Liver (tissue), 3 donors: Measurements from ENCODE around the gene TTC29.

Experiments
- FOXA1 ChIP-seq: IDR thresholded peaks from 2 replicates; pipeline ENCODE4 v1.6.1; 2016; ENCODE audit warnings: antibody characterized with exemption
- GABPA ChIP-seq, 2 donors: IDR thresholded peaks in 1 of 2; conservative IDR thresholded peaks in 1 of 2; 2 replicates each; pipeline ENCODE4 v1.6.1; 2016; ENCODE audit warnings: antibody characterized with exemption in 2 of 2, mild to moderate bottlenecking in 1 of 2, moderate library complexity in 1 of 2
- MAX ChIP-seq: IDR thresholded peaks from 2 replicates; pipeline ENCODE4 v1.6.1; 2016; ENCODE audit warnings: antibody characterized with exemption
- RAD21 ChIP-seq, 2 donors: IDR thresholded peaks; 2 replicates each; pipeline ENCODE4 v1.6.1; 2016; ENCODE audit warnings: antibody characterized with exemption in 2 of 2, mild to moderate bottlenecking in 2 of 2
- REST ChIP-seq: IDR thresholded peaks from 2 replicates; pipeline ENCODE4 v1.6.1; 2016; ENCODE audit warnings: antibody characterized with exemption, mild to moderate bottlenecking
- SP1 ChIP-seq: IDR thresholded peaks from 2 replicates; pipeline ENCODE4 v1.6.1; 2018; ENCODE audit warnings: antibody characterized with exemption, mild to moderate bottlenecking
- TAF1 ChIP-seq: conservative IDR thresholded peaks from 2 replicates; pipeline ENCODE4 v1.6.1; 2016; ENCODE audit warnings: antibody characterized with exemption, mild to moderate bottlenecking
- YY1 ChIP-seq: IDR thresholded peaks from 2 replicates; pipeline ENCODE4 v1.6.1; 2016; ENCODE audit warnings: antibody characterized with exemption, mild to moderate bottlenecking
- TF ChIP-seq, protein P1 (sequence below): fragments of 150-350 bp; IDR thresholded peaks from 2 replicates; pipeline ENCODE4 v1.5.1; 2017; ENCODE audit warnings: improper control_type of control experiment, low read depth, low read length; ENCODE audit not compliant: missing input control
- TF ChIP-seq, protein P2 (sequence below): IDR thresholded peaks from 2 replicates; pipeline ENCODE4 v1.6.1; 2016; ENCODE audit warnings: antibody characterized with exemption
- donor health status: healthy.
- donor health status: healthy.

- TF ChIP-seq, protein P1, sequence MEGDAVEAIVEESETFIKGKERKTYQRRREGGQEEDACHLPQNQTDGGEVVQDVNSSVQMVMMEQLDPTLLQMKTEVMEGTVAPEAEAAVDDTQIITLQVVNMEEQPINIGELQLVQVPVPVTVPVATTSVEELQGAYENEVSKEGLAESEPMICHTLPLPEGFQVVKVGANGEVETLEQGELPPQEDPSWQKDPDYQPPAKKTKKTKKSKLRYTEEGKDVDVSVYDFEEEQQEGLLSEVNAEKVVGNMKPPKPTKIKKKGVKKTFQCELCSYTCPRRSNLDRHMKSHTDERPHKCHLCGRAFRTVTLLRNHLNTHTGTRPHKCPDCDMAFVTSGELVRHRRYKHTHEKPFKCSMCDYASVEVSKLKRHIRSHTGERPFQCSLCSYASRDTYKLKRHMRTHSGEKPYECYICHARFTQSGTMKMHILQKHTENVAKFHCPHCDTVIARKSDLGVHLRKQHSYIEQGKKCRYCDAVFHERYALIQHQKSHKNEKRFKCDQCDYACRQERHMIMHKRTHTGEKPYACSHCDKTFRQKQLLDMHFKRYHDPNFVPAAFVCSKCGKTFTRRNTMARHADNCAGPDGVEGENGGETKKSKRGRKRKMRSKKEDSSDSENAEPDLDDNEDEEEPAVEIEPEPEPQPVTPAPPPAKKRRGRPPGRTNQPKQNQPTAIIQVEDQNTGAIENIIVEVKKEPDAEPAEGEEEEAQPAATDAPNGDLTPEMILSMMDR, result no peak
- TF ChIP-seq FOXA1, result no peak
- no peak for TF ChIP-seq SP1
- TF ChIP-seq, protein P2, sequence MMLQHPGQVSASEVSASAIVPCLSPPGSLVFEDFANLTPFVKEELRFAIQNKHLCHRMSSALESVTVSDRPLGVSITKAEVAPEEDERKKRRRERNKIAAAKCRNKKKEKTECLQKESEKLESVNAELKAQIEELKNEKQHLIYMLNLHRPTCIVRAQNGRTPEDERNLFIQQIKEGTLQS, result no peak
- no peak for TF ChIP-seq MAX
- TF ChIP-seq REST, result no peak
- no peak for TF ChIP-seq RAD21 (IDR thresholded peaks at IDR 0.05)
- TF ChIP-seq YY1, result no peak
- no peak for TF ChIP-seq GABPA (IDR thresholded peaks at IDR 0.05 in 1 of 2, conservative IDR thresholded peaks at IDR 0.05 in 1 of 2)
- no peak for TF ChIP-seq TAF1
These were observed 110.6 kb downstream of the TTC29 start for GRCh38 chr4:146835096-146835495.
